H1 (cell line): ENCODE results near the gene ELOVL1. TPM values are rescaled to one million over a fixed set of nuclear protein-coding genes. Genes with fewer than 3 reads are reported as not detected.

Source experiments
- CTCF ChIA-PET: fragments of 300-600 bp; sonication (Branson Sonifier 250); formaldehyde crosslinking; loops from one replicate; lab custom pipeline; 2021; ENCODE audit not compliant: partially characterized antibody; lab: Charles Lee
- POLR2A ChIA-PET: fragments of 300-600 bp; sonication (Branson Sonifier 250); formaldehyde crosslinking; loops from one replicate; lab custom pipeline; 2021; ENCODE audit warnings: inconsistent platforms; ENCODE audit not compliant: partially characterized antibody; lab: Charles Lee
- DNase-seq, 2 experiments: peaks; one replicate each; pipeline versions ENCODE4 v3.0.0 to v3.0.0-alpha.2; 2010 to 2022; ENCODE audit warnings: low spot score in 2 of 2, low read depth in 1 of 2, mixed read lengths in 1 of 2
- FAIRE-seq: peaks from 2 replicates; lab custom pipeline; 2011; peaks lifted over from hg19 to GRCh38; lab: Jason Lieb, UNC
- H2AFZ ChIP-seq: 2 replicates; pipeline ENCODE4 v1.8.1; 2012; ENCODE audit warnings: low read length, inconsistent platforms
- H2AK5ac ChIP-seq: 2 replicates; pipeline ENCODE4 v1.6.1; 2013; ENCODE audit warnings: low read depth, low read length
- H2BK120ac ChIP-seq: replicated peaks from 2 replicates; pipeline ENCODE3; 2013; ENCODE audit warnings: low read depth, low read length, inconsistent platforms
- H2BK12ac ChIP-seq: 2 replicates; pipeline ENCODE4 v1.6.1; 2013; ENCODE audit warnings: low read depth, low read length
- H2BK15ac ChIP-seq: 2 replicates; pipeline ENCODE4 v1.6.1; 2013; ENCODE audit warnings: low read length
- H2BK20ac ChIP-seq: 2 replicates; pipeline ENCODE4 v1.6.1; 2013; ENCODE audit warnings: low read length
- H2BK5ac ChIP-seq: 2 replicates; pipeline ENCODE4 v1.6.1; 2013; ENCODE audit warnings: low read depth, low read length
- H3K14ac ChIP-seq: 2 replicates; pipeline ENCODE4 v1.6.1; 2013; ENCODE audit warnings: inconsistent platforms; ENCODE audit not compliant: insufficient read length
- H3K18ac ChIP-seq: 2 replicates; pipeline ENCODE4 v1.6.1; 2013; ENCODE audit warnings: low read length; ENCODE audit errors: extremely low read depth
- H3K23ac ChIP-seq: 2 replicates; pipeline ENCODE4 v1.6.1; 2013; ENCODE audit warnings: inconsistent platforms; ENCODE audit not compliant: insufficient read length
- H3K23me2 ChIP-seq: 2 replicates; pipeline ENCODE4 v1.6.1; 2013; ENCODE audit warnings: low read depth, low read length
- H3K27ac ChIP-seq: 2 replicates; pipeline ENCODE4 v1.6.1; 2011; ENCODE audit warnings: low read depth, low read length, inconsistent platforms
- H3K27me3 ChIP-seq, 4 experiments: replicated peaks in 1 of 4; 1 replicate in 1 of 4; 2 replicates in 3 of 4; pipeline versions ENCODE4 v1.6.1 to v1.8.1; 2011 to 2013; ENCODE audit warnings: low read length in 3 of 4, mild to moderate bottlenecking in 3 of 4, inconsistent platforms in 2 of 4, mixed read lengths in 2 of 4, moderate library complexity in 1 of 4; ENCODE audit not compliant: control insufficient read depth in 3 of 4, insufficient read depth in 3 of 4; ENCODE audit errors: extremely low read depth in 1 of 4
- H3K36me3 ChIP-seq, 4 experiments: 2 replicates each; pipeline versions ENCODE4 v1.6.1 to v1.8.1; 2011 to 2013; ENCODE audit warnings: mild to moderate bottlenecking in 4 of 4, low read length in 3 of 4, moderate library complexity in 2 of 4, control low read depth in 1 of 4, inconsistent platforms in 1 of 4; ENCODE audit not compliant: insufficient read depth in 4 of 4, control insufficient read depth in 2 of 4
- H3K4ac ChIP-seq: replicated peaks from 2 replicates; pipeline ENCODE3; 2013; ENCODE audit warnings: low read length, low read depth, mixed read lengths, inconsistent platforms; ENCODE audit not compliant: insufficient read length
- H3K4me1 ChIP-seq, 4 experiments: replicated peaks in 1 of 4; 1 replicate in 1 of 4; 2 replicates in 3 of 4; pipeline versions ENCODE4 v1.6.1 to v1.8.1; 2011 to 2013; ENCODE audit warnings: low read length in 3 of 4, inconsistent platforms in 2 of 4, mixed read lengths in 1 of 4; ENCODE audit not compliant: insufficient read depth in 4 of 4, control insufficient read depth in 3 of 4
- H3K4me2 ChIP-seq, 2 experiments: 2 replicates each; pipeline versions ENCODE4 v1.6.1 to v1.8.1; 2011 to 2013; ENCODE audit warnings: low read depth in 2 of 2, low read length in 2 of 2, control low read depth in 1 of 2, inconsistent platforms in 1 of 2, mild to moderate bottlenecking in 1 of 2; ENCODE audit not compliant: insufficient read depth in 1 of 2
- H3K4me3 ChIP-seq, 4 experiments: fragments of 200-600, 300-600 bp in 1 of 4; sonication (generic), shearing (Covaris generic), sonication (Bioruptor Twin) in 1 of 4; 2 replicates each; pipeline versions ENCODE4 v1.5.1 to v1.8.1; 2011 to 2016; ENCODE audit warnings: low read length in 4 of 4, low read depth in 3 of 4, control low read depth in 2 of 4, inconsistent platforms in 2 of 4, mild to moderate bottlenecking in 2 of 4, mixed read lengths in 1 of 4, moderate library complexity in 1 of 4; ENCODE audit not compliant: insufficient read depth in 2 of 4; ENCODE audit errors: extremely low read depth in 1 of 4
- H3K56ac ChIP-seq: replicated peaks from 2 replicates; pipeline ENCODE3; 2013; ENCODE audit warnings: low read depth, mild to moderate bottlenecking, mixed read lengths, low read length, inconsistent platforms; ENCODE audit not compliant: insufficient read length
- H3K79me1 ChIP-seq: 2 replicates; pipeline ENCODE4 v1.6.1; 2013; ENCODE audit warnings: low read depth, low read length, control low read depth
- H3K79me2 ChIP-seq, 2 experiments: 2 replicates each; pipeline versions ENCODE4 v1.6.1 to v1.8.1; 2012 to 2013; ENCODE audit warnings: low read length in 2 of 2, mild to moderate bottlenecking in 2 of 2, inconsistent platforms in 1 of 2; ENCODE audit not compliant: insufficient read depth in 2 of 2, control insufficient read depth in 1 of 2
- H3K9ac ChIP-seq, 4 experiments: replicated peaks in 1 of 4; 1 replicate in 1 of 4; 2 replicates in 3 of 4; pipeline versions ENCODE4 v1.6.1 to v1.8.1; 2011 to 2013; ENCODE audit warnings: low read depth in 3 of 4, low read length in 3 of 4, control low read depth in 2 of 4, mild to moderate bottlenecking in 2 of 4, moderate library complexity in 2 of 4, inconsistent platforms in 1 of 4; ENCODE audit errors: extremely low read depth in 1 of 4
- H3K9me3 ChIP-seq, 2 experiments: 2 replicates each; pipeline versions ENCODE4 v1.6.1 to v1.8.1; 2012 to 2013; ENCODE audit warnings: mild to moderate bottlenecking in 2 of 2, moderate library complexity in 2 of 2, control low read depth in 1 of 2, inconsistent platforms in 1 of 2, low read depth in 1 of 2, low read length in 1 of 2, mixed read lengths in 1 of 2; ENCODE audit not compliant: insufficient read depth in 2 of 2
- H4K20me1 ChIP-seq, 2 experiments: replicated peaks in 1 of 2; 2 replicates each; pipeline versions ENCODE3 to v1.8.1; 2011 to 2013; ENCODE audit warnings: inconsistent platforms in 2 of 2, low read length in 2 of 2, mild to moderate bottlenecking in 1 of 2; ENCODE audit not compliant: insufficient read depth in 2 of 2, control insufficient read depth in 1 of 2
- H4K5ac ChIP-seq: 2 replicates; pipeline ENCODE4 v1.6.1; 2013; ENCODE audit warnings: low read length, low read depth, mixed read lengths, inconsistent platforms; ENCODE audit not compliant: insufficient read length
- H4K8ac ChIP-seq: 2 replicates; pipeline ENCODE4 v1.8.0; 2013; ENCODE audit warnings: mild to moderate bottlenecking, moderate library complexity, low read length, inconsistent platforms; ENCODE audit not compliant: insufficient read depth; ENCODE audit errors: extremely low read depth
- H4K91ac ChIP-seq: replicated peaks from 2 replicates; pipeline ENCODE3; 2013; ENCODE audit warnings: low read length, mixed read lengths, inconsistent platforms; ENCODE audit not compliant: insufficient read length
- CBX5 ChIP-seq: fragments of 300-800, 300-1000 bp; sonication (generic); IDR thresholded peaks from 2 replicates; pipeline ENCODE4 v1.7.1; 2016; ENCODE audit warnings: antibody characterized with exemption, low read length, low read depth
- EZH2 ChIP-seq: fragments of 200-600 bp; sonication (generic); IDR thresholded peaks from 2 replicates; pipeline ENCODE4 v1.7.1; 2012; ENCODE audit warnings: low read depth, mild to moderate bottlenecking, moderate library complexity, low read length, inconsistent platforms; ENCODE audit not compliant: severe bottlenecking
- KDM4A ChIP-seq: IDR thresholded peaks from one replicate; pipeline ENCODE4 v1.7.1; 2012; ENCODE audit warnings: low read depth, mild to moderate bottlenecking, moderate library complexity, low read length, inconsistent platforms; ENCODE audit not compliant: severe bottlenecking
- MAFK ChIP-seq: IDR thresholded peaks from 2 replicates; pipeline ENCODE4 v1.6.1; 2012; ENCODE audit warnings: low read depth, mild to moderate bottlenecking, improper control_type of control experiment, low read length
- RFX5 ChIP-seq: IDR thresholded peaks from 2 replicates; pipeline ENCODE4 v1.6.1; 2011; ENCODE audit warnings: low read depth, low read length, improper control_type of control experiment, borderline replicate concordance
- RNF2 ChIP-seq: fragments of 200-900, 300-1000 bp; sonication (generic); IDR thresholded peaks from 2 replicates; pipeline ENCODE4 v1.7.1; 2016; ENCODE audit warnings: borderline replicate concordance, low read depth, mild to moderate bottlenecking, antibody characterized with exemption, low read length; ENCODE audit not compliant: poor library complexity, severe bottlenecking; ENCODE audit errors: missing control alignments
- SIN3A ChIP-seq, 2 experiments: IDR thresholded peaks in 1 of 2; conservative IDR thresholded peaks in 1 of 2; 2 replicates each; pipeline ENCODE4 v1.6.1; 2011 to 2012; ENCODE audit warnings: low read length in 2 of 2, improper control_type of control experiment in 1 of 2, low read depth in 1 of 2, mild to moderate bottlenecking in 1 of 2
- SIX5 ChIP-seq: IDR thresholded peaks from 2 replicates; pipeline ENCODE4 v1.6.1; 2011; ENCODE audit warnings: mild to moderate bottlenecking, low read depth, low read length
- YY1 ChIP-seq: IDR thresholded peaks from 2 replicates; pipeline ENCODE4 v1.6.1; 2011; ENCODE audit warnings: low read depth, mild to moderate bottlenecking, low read length
- ZNF274 ChIP-seq: IDR thresholded peaks from 2 replicates; pipeline ENCODE4 v1.7.0; 2012; ENCODE audit warnings: low read length, borderline replicate concordance; ENCODE audit errors: extremely low read depth
- WGBS, 2 experiments: shearing (Covaris generic) in 1 of 2; methylation state at CpG; one replicate each; pipeline versions ENCODE4 v1.1.6 to v1.1.7; 2013 to 2015; ENCODE audit warnings: low lambda C conversion rate in 2 of 2, mixed read lengths in 2 of 2, inconsistent platforms in 1 of 2, low coverage in 1 of 2, missing lambda C conversion rate in 1 of 2; ENCODE audit not compliant: insufficient replicate concordance in 2 of 2, insufficient coverage in 1 of 2, insufficient read length in 1 of 2; ENCODE audit errors: extremely low coverage in 1 of 2, missing lambda C conversion rate in 1 of 2; 5-methylcytosine and 5-hydroxymethylcytosine counted together
- polyA plus RNA-seq, 7 experiments: library from polyadenylated mRNA; depleted of rRNA in 3 of 7; stranded (reverse) in 5 of 7; unstranded in 2 of 7; fragments of >200 nt in 5 of 7; fragments of 200-250 nt in 2 of 7; gene quantifications; 1 replicate in 5 of 7; 2 replicates in 1 of 7; 4 replicates in 1 of 7; pipeline versions ENCODE4 v1.2.1 to v1.2.3, GENCODE V29; 2011 to 2013; ENCODE audit warnings: missing spikeins in 2 of 7, mixed read lengths in 2 of 7
- total RNA-seq: library from RNA; stranded (reverse); fragmentation: NEBNext Ultra II Directional; extraction: Animal tissue kit (Norgen Biotek cat#: 25700); gene quantifications from 2 replicates; pipeline ENCODE4 v1.2.1, GENCODE V29; 2021

ELOVL1 gene
- total and polyA plus RNA-seq, 2 of the 8 experiments (the other 6 are each of a cell fraction or from before 2014, with no cell fraction given) = 28.5 to 68.1 TPM

DNA sequence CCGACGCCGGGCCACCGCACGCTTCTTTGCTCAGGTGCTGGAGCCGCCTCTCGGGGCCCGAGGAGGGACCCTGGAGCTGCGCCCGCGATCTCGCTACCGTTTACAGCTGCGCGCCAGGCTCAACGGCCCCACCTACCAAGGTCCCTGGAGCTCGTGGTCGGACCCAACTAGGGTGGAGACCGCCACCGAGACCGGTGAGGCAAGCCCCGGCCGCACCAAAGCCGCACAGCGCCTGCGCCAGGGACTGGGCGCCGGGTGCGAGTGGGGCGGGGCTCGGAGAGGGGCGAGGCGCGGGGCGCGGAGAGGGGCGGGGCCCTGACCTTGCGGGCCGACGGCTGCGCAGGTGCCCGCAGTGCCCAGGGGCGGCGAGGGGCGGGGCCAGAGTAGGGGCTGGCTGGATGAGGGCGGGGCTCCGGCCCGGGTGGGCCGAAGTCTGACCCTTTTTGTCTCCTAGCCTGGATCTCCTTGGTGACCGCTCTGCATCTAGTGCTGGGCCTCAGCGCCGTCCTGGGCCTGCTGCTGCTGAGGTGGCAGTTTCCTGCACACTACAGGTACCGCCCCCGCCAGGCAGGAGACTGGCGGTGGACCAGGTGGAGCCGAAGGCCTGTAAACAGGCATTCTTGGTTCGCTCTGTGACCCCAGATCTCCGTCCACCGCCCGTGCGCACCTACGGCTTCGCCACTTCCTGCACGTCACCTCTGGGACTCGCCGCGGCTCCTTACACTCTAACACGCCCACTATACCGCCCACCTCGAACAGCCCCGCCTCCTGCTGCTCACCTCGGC, 18.8 kb downstream of the ELOVL1 start:
- 0 out of 2 replicates have a peak overlapping the region, but pooled peaks have one; percentile 90 for H2BK12ac ChIP-seq
- no peaks in the 10 kb centered on the region for H3K36me3 ChIP-seq
- H2AFZ ChIP-seq = peak overlapping the region; percentile 76
- FAIRE-seq = no peak
- DNase-seq = peak; percentile 88 to 99
- H4K5ac ChIP-seq = peak overlapping the region; percentile 97
- H3K4me2 ChIP-seq = peak overlapping the region; percentile 83 to 94
- no peak overlapping the region for H2AK5ac ChIP-seq
- H3K4me1 ChIP-seq = peaks cover 4 to 15% (median 9%) of the 10 kb centered on the region in 4 experiments; a peak in 6 of 7 replicates
- no peaks in the 10 kb centered on the region for H3K79me2 ChIP-seq
- 1% methylated on average over 47 of the region's 72 CpGs; no CpG with 5 or more reads in 1 of the 2 experiments for WGBS, 2 experiments
- H2BK20ac ChIP-seq = peak overlapping the region; percentile 66; the same call in 1 of the 2 replicates
- H3K56ac ChIP-seq = peak overlapping the region; percentile 95
- peak overlapping the region; percentile 94 for H3K18ac ChIP-seq
- no peak overlapping the region for H3K4ac ChIP-seq
- no peaks in the 10 kb centered on the region for H3K9me3 ChIP-seq
- CTCF ChIA-PET = interaction anchor here (1.0 to 2.1 kb wide), 4 partner anchors 9 to 106 kb away, joined by 3 to 8 read pairs (median 4); no protein-coding TSS in a partner anchor
- peak overlapping the region; percentile 97 for H2BK5ac ChIP-seq
- peak overlapping the region; percentile 84 for H4K91ac ChIP-seq
- no peak overlapping the region for H3K23ac ChIP-seq
- POLR2A ChIA-PET = interaction anchor here (0.8 to 4.0 kb wide), 8 partner anchors 9 to 99 kb away, joined by 3 to 37 read pairs (median 4); partner anchors contain the start of gene CDC20
- H2BK15ac ChIP-seq = 0 out of 2 replicates have a peak overlapping the region, but pooled peaks have one; percentile 88
- H2BK120ac ChIP-seq = no peak overlapping the region
- peaks cover 7% of the 10 kb centered on the region for H3K23me2 ChIP-seq
- H4K20me1 ChIP-seq = no peaks in the 10 kb centered on the region
- H3K4me3 ChIP-seq = peak overlapping the region; percentile 68 to 74 (median 71)
- no peaks in the 10 kb centered on the region for H3K79me1 ChIP-seq
- peak overlapping the region; percentile 56 to 91 (median 84) for H3K9ac ChIP-seq
- peak overlapping the region; percentile 93 for H3K27ac ChIP-seq
- H3K27me3 ChIP-seq = peaks cover 0 to 5% (median 0%) of the 10 kb centered on the region in 4 experiments; a peak in 2 of 7 replicates
- H3K14ac ChIP-seq = no peak overlapping the region
- peak overlapping the region; percentile 97 for H4K8ac ChIP-seq
- TF ChIP-seq CBX5 = no peak
- no peak for TF ChIP-seq SIX5
- peak; percentile 41; the same call in 1 of the 2 replicates for TF ChIP-seq MAFK
- no peak for TF ChIP-seq RFX5
- TF ChIP-seq ZNF274 = no peak
- no peak for TF ChIP-seq RNF2
- TF ChIP-seq KDM4A = peak; percentile 49
- no peak for TF ChIP-seq EZH2
- TF ChIP-seq SIN3A (conservative IDR thresholded peaks at IDR 0.05 in 1 of 2, IDR thresholded peaks at IDR 0.05 in 1 of 2; ENCODE audit: low read depth in 1 of 2, low read length in 2 of 2) = 0 out of 4 replicates have a peak, but pooled peaks have one; percentile 42 to 48
- TF ChIP-seq YY1 = no peak
